Brain microvascular endothelial cell (primary cell): ENCODE data around the gene YWHAG.
A peak's percentile ranks its signal among the peaks of the same experiment; 100 is the strongest.
"Not testable (repeated sequence)": the region's sequence is repeated elsewhere in the genome, so short reads cannot be mapped to it uniquely, and the experiment has no call there.

Source experiments
- DNase-seq: peaks from one replicate; pipeline ENCODE4 v3.0.0-alpha.2; 2020
- H3K27ac ChIP-seq: fragments of 250-450 bp; sonication (Bioruptor Pico); 2 replicates; pipeline ENCODE4 v1.5.1; 2020; ENCODE audit warnings: mild to moderate bottlenecking, moderate library complexity
- H3K27me3 ChIP-seq: fragments of 250-450 bp; sonication (Bioruptor Pico); replicated peaks from 2 replicates; pipeline ENCODE4 v1.5.1; 2020; ENCODE audit warnings: mild to moderate bottlenecking
- H3K36me3 ChIP-seq: fragments of 250-450 bp; sonication (Bioruptor Pico); replicated peaks from 2 replicates; pipeline ENCODE4 v1.5.1; 2020; ENCODE audit warnings: mild to moderate bottlenecking
- H3K4me3 ChIP-seq: 2 replicates; pipeline ENCODE4 v1.5.1; 2011; ENCODE audit warnings: low read depth, mild to moderate bottlenecking, control low read depth, low read length, moderate library complexity
- in situ Hi-C: cut with HindIII; loops from 2 replicates; pipeline ENCODE4 v1.10.0; 2017; ENCODE audit warnings: low sequenced_read_pairs, low pct_ligation_motif_present
- TF ChIP-seq, protein P1 (sequence below): IDR thresholded peaks from 2 replicates; pipeline ENCODE4 v1.5.1; 2011; ENCODE audit warnings: low read depth, mild to moderate bottlenecking, moderate library complexity, low read length, control low read depth, inconsistent platforms; ENCODE audit errors: missing control alignments

The YWHAG gene

GRCh38 chr7:76400248-76400647, 41.5 kb upstream of the YWHAG start:
- Histone ChIP-seq H3K27me3 (no peaks in the 10 kb centered on the region), H3K36me3 (no peaks in the 10 kb centered on the region), H3K27ac (no peak overlapping the region), H3K4me3 (no peak overlapping the region)
- in situ Hi-C loops = no loop called here
- TF ChIP-seq, protein P1, sequence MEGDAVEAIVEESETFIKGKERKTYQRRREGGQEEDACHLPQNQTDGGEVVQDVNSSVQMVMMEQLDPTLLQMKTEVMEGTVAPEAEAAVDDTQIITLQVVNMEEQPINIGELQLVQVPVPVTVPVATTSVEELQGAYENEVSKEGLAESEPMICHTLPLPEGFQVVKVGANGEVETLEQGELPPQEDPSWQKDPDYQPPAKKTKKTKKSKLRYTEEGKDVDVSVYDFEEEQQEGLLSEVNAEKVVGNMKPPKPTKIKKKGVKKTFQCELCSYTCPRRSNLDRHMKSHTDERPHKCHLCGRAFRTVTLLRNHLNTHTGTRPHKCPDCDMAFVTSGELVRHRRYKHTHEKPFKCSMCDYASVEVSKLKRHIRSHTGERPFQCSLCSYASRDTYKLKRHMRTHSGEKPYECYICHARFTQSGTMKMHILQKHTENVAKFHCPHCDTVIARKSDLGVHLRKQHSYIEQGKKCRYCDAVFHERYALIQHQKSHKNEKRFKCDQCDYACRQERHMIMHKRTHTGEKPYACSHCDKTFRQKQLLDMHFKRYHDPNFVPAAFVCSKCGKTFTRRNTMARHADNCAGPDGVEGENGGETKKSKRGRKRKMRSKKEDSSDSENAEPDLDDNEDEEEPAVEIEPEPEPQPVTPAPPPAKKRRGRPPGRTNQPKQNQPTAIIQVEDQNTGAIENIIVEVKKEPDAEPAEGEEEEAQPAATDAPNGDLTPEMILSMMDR = no peak
- no peak for DNase-seq

DNA sequence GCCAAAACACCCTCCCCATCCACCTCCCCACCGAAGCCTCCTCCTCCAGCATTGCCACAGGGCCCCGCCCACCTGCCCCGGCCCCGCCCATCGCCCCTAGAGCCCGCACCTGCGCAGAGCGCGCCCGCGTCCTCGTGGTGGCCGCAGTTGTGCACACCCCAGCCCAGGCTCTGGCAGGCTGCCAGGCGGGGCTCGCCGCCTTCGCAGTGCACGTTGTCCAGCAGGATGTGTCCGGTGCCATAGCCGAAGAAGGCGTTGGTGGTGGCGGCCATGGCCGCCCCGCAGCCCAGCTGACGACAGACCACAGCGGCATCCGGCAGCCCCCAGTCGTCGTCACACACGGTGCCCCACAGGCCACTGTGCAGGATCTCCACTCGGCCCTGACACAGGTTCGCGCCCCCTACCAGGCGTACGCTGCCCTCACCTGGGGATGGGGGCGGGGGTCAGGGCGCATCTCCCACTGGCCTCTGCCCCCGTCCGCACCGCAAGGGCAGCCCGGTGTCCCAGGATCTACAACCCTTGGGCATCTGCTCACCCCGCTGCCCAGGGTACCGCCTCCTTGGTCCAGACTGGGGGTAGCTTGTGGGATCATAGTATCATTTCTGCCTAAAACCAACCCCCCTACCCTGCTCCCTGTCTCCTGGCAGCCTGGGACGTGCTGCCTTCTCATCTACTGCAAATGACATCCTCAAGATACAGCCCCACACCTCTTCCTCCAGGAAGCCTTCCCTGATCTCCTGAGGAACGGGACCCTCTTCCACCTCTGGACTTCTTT, 38.8 kb upstream of the YWHAG start:
- Histone ChIP-seq H3K4me3 (peak overlapping the region; percentile 50), H3K27me3 (no peaks in the 10 kb centered on the region), H3K27ac (no peak overlapping the region), H3K36me3 (no peaks in the 10 kb centered on the region)
- TF ChIP-seq, protein P1 = no peak
- peak; percentile 59 for DNase-seq
- in situ Hi-C loops = no loop called here

- H3K27ac ChIP-seq = no peak overlapping the region
- no peaks in the 10 kb centered on the region for H3K27me3 ChIP-seq
- no peak overlapping the region for H3K4me3 ChIP-seq
- in situ Hi-C loops = no loop called here
- no peak for DNase-seq
- TF ChIP-seq, protein P1 = no peak
- H3K36me3 ChIP-seq = no peaks in the 10 kb centered on the region
These were observed 38.1 kb upstream of the YWHAG start for GRCh38 chr7:76396864-76397263.

DNA sequence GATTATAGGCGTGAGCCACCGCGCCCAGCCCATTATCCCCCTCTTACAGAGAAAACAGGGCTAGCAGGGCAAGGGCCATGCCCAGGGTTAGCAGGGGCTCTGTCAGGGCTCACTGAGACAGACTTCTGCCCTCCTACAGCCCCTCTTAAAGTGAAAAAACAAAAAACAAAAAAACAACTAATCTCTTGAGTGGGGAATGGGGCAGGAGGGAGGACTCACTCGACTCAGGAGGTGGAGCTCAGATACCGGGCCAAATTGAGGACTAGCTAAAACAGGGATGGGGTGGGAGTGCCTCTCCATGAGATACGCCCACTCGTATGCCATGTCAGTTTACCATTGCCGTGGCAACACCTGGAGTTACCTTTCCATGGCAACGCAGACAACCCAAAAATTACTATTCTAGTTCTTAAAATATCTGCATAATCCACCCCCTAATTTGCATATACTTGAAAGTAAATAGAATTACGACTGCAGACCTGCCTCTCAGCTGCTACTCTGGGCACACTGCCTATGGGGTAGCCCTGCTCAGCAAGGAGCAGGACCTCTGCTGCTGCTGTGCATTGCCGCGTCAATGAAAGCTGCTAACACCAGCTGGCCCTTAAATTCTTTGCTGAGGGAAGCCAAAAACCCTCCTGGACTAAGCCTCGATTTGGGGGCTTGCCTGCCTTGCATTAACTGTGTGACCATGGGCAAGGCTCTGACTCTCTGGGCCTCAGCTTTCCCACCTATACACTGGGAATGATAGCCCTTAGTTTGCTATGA, 37.4 kb upstream of the YWHAG start:
- Histone ChIP-seq H3K36me3 (no peaks in the 10 kb centered on the region), H3K4me3 (no peak overlapping the region), H3K27ac (no peak overlapping the region), H3K27me3 (no peaks in the 10 kb centered on the region)
- DNase-seq = no peak
- TF ChIP-seq, protein P1 = no peak
- in situ Hi-C loops = no loop called here

GRCh38 chr7:76395605-76395964, 36.8 kb upstream of the YWHAG start:
- DNase-seq, H3K4me3 ChIP-seq, in situ Hi-C loops, H3K27ac ChIP-seq, H3K36me3 ChIP-seq, H3K27me3 ChIP-seq: not testable (repeated sequence)

GRCh38 chr7:76394957-76395356, 36.2 kb upstream of the YWHAG start:
- in situ Hi-C loops = no loop called here
- Histone ChIP-seq H3K27me3 (no peaks in the 10 kb centered on the region), H3K27ac (no peak overlapping the region), H3K4me3 (no peak overlapping the region), H3K36me3 (no peaks in the 10 kb centered on the region)
- no peak for DNase-seq
- TF ChIP-seq, protein P1 = no peak
